HL-60/S4 (cell line): ENCODE measurements around the gene MYL6.
"Not testable (repeated sequence)": the region's sequence is repeated elsewhere in the genome, so short reads cannot be mapped to it uniquely, and the experiment has no call there.

Experiments used
- in situ Hi-C: fragments of 300-500 bp; cut with MboI; formaldehyde crosslinking; loops from 2 replicates; pipeline ENCODE4 v1.14.3; 2022; ENCODE audit warnings: low sequenced_read_pairs

MYL6 gene

GRCh38 chr12:56155256-56155845 lies 2.8 kb upstream of the MYL6 start:
- in situ Hi-C loops = no loop called here

GRCh38 chr12:56156464-56157200 lies 1.5 kb upstream of the MYL6 start:
- in situ Hi-C loops = not testable (repeated sequence)

GRCh38 chr12:56157201-56158028 lies 744 bp upstream of the MYL6 start:
- in situ Hi-C loops = no loop called here

- in situ Hi-C loops = no loop called here
Observed at GRCh38 chr12:56158926-56159461, 835 bp downstream of the MYL6 start.

- in situ Hi-C loops = no loop called here
Observed at GRCh38 chr12:56159482-56160192, 1.5 kb downstream of the MYL6 start.

- in situ Hi-C loops = no loop called here
Observed at GRCh38 chr12:56160193-56160763, 2.1 kb downstream of the MYL6 start.

- in situ Hi-C loops = no loop called here
Observed at GRCh38 chr12:56160894-56161689, 2.9 kb downstream of the MYL6 start.

GRCh38 chr12:56161690-56162351 lies 3.7 kb downstream of the MYL6 start:
- in situ Hi-C loops = no loop called here

GRCh38 chr12:56162468-56163290 lies 4.5 kb downstream of the MYL6 start:
- in situ Hi-C loops = no loop called here

GRCh38 chr12:56163533-56164344 lies 5.6 kb downstream of the MYL6 start:
- in situ Hi-C loops = no loop called here

- in situ Hi-C loops = no loop called here
Observed at GRCh38 chr12:56164345-56164729, 6.2 kb downstream of the MYL6 start.

GRCh38 chr12:56165369-56165768 lies 7.2 kb downstream of the MYL6 start:
- in situ Hi-C loops = loop anchor here (5.0 kb wide), 1 partner anchor 33 kb away; no protein-coding TSS in a partner anchor

GRCh38 chr12:56169229-56169759 lies 11.1 kb downstream of the MYL6 start:
- in situ Hi-C loops = loop anchor here (5.0 kb wide), 1 partner anchor 37 kb away; no protein-coding TSS in a partner anchor

GRCh38 chr12:56172839-56173238 lies 14.7 kb downstream of the MYL6 start:
- in situ Hi-C loops = no loop called here

- in situ Hi-C loops = no loop called here
Observed at GRCh38 chr12:56178347-56178746, 20.2 kb downstream of the MYL6 start.

- in situ Hi-C loops = no loop called here
Observed at GRCh38 chr12:56186957-56187356, 28.8 kb downstream of the MYL6 start.

GRCh38 chr12:56188131-56188777 lies 30.1 kb downstream of the MYL6 start:
- in situ Hi-C loops = no loop called here
